BE2C (cell line): ENCODE data around the gene NPHP4.

Experiments
- DNase-seq: peaks from one replicate; pipeline ENCODE4 v3.0.0-alpha.2; 2020
- H3K27me3 ChIP-seq: fragments of 250-450 bp; sonication (Bioruptor Pico); 2 replicates; pipeline ENCODE4 v1.5.1; 2020; ENCODE audit warnings: mild to moderate bottlenecking
- H3K36me3 ChIP-seq: fragments of 250-450 bp; sonication (Bioruptor Pico); 2 replicates; pipeline ENCODE4 v1.5.1; 2020; ENCODE audit warnings: mild to moderate bottlenecking
- H3K4me1 ChIP-seq: fragments of 250-450 bp; sonication (Bioruptor Pico); 2 replicates; pipeline ENCODE4 v1.5.1; 2020
- H3K4me3 ChIP-seq: 2 replicates; pipeline ENCODE4 v1.5.1; 2011; ENCODE audit warnings: low read depth, low read length
- H3K9me3 ChIP-seq: fragments of 250-450 bp; sonication (Bioruptor Pico); 2 replicates; pipeline ENCODE4 v1.5.1; 2020
- CTCF ChIP-seq: IDR thresholded peaks from 2 replicates; pipeline ENCODE4 v1.5.1; 2012; ENCODE audit warnings: mild to moderate bottlenecking, low read depth, low read length

Gene NPHP4

GRCh38 chr1:5865774-5866173 lies 126.5 kb downstream of the NPHP4 start:
- no peaks in the 10 kb centered on the region for H3K9me3 ChIP-seq
- no peak for TF ChIP-seq CTCF
- H3K27me3 ChIP-seq: no peaks in the 10 kb centered on the region
- H3K4me1 ChIP-seq: no peaks in the 10 kb centered on the region
- H3K4me3 ChIP-seq: no peak overlapping the region
- H3K36me3 ChIP-seq: no peaks in the 10 kb centered on the region
- DNase-seq: no peak

GRCh38 chr1:5865056-5865455 lies 127.2 kb downstream of the NPHP4 start:
- no peak overlapping the region for H3K4me3 ChIP-seq
- DNase-seq: no peak
- TF ChIP-seq CTCF: no peak
- no peaks in the 10 kb centered on the region for H3K4me1 ChIP-seq
- no peaks in the 10 kb centered on the region for H3K36me3 ChIP-seq
- H3K9me3 ChIP-seq: no peaks in the 10 kb centered on the region
- no peaks in the 10 kb centered on the region for H3K27me3 ChIP-seq

- Histone ChIP-seq H3K4me3 (no peak overlapping the region), H3K9me3 (no peaks in the 10 kb centered on the region), H3K36me3 (no peaks in the 10 kb centered on the region), H3K4me1 (no peaks in the 10 kb centered on the region), H3K27me3 (no peaks in the 10 kb centered on the region)
- TF ChIP-seq CTCF: no peak
- no peak for DNase-seq
Measured at GRCh38 chr1:5864256-5864655, 128.0 kb downstream of the NPHP4 start.

- H3K9me3 ChIP-seq: no peaks in the 10 kb centered on the region
- no peaks in the 10 kb centered on the region for H3K4me1 ChIP-seq
- no peak for DNase-seq
- no peaks in the 10 kb centered on the region for H3K27me3 ChIP-seq
- H3K4me3 ChIP-seq: no peak overlapping the region
- no peak for TF ChIP-seq CTCF
- H3K36me3 ChIP-seq: no peaks in the 10 kb centered on the region
Measured at GRCh38 chr1:5863238-5863637, 129.0 kb downstream of the NPHP4 start.

- no peak for TF ChIP-seq CTCF
- DNase-seq: no peak
Measured at GRCh38 chr1:5861871-5862825, 130.1 kb downstream of the NPHP4 start.

GRCh38 chr1:5860277-5860676 lies 131.9 kb downstream of the NPHP4 start:
- Histone ChIP-seq H3K27me3 (no peaks in the 10 kb centered on the region), H3K36me3 (no peaks in the 10 kb centered on the region), H3K9me3 (no peaks in the 10 kb centered on the region), H3K4me3 (no peak overlapping the region), H3K4me1 (no peaks in the 10 kb centered on the region)
- TF ChIP-seq CTCF: no peak
- no peak for DNase-seq

More at GRCh38 chr1:5861871-5862825, 130.1 kb downstream of the NPHP4 start:
- H3K36me3 ChIP-seq: no peaks in the 10 kb centered on the region
- no peaks in the 10 kb centered on the region for H3K27me3 ChIP-seq
- no peaks in the 10 kb centered on the region for H3K9me3 ChIP-seq
- no peak overlapping the region for H3K4me3 ChIP-seq
- H3K4me1 ChIP-seq: no peaks in the 10 kb centered on the region
